Nephron (organoid): Measurements from ENCODE around the gene STPG2.

Source experiments
- H3K27ac Mint-ChIP-seq, 3 experiments: 2 replicates each; pipeline ENCODE4 v1.8.0; 2020; ENCODE audit warnings: mixed read lengths in 3 of 3, mild to moderate bottlenecking in 2 of 3, moderate library complexity in 1 of 3
- H3K27me3 Mint-ChIP-seq: 2 replicates; pipeline ENCODE4 v1.8.0; 2021; ENCODE audit warnings: low read depth, mild to moderate bottlenecking, moderate library complexity, mixed read lengths
- H3K36me3 Mint-ChIP-seq: 2 replicates; pipeline ENCODE4 v1.8.0; 2020; ENCODE audit warnings: low read depth, mixed read lengths
- H3K4me1 Mint-ChIP-seq: 2 replicates; pipeline ENCODE4 v1.8.0; 2020; ENCODE audit warnings: mixed read lengths
- H3K4me3 Mint-ChIP-seq, 3 experiments: 2 replicates each; pipeline ENCODE4 v1.8.0; 2020; ENCODE audit warnings: mild to moderate bottlenecking in 3 of 3, mixed read lengths in 3 of 3, moderate library complexity in 2 of 3
- H3K9me3 Mint-ChIP-seq: 2 replicates; pipeline ENCODE4 v1.8.0; 2020; ENCODE audit warnings: mixed read lengths
- TF ChIP-seq, protein P1 (sequence below), 3 experiments: fragments of 200-600 bp; sonication (generic); IDR thresholded peaks; one replicate each; pipeline ENCODE4 v1.5.0; 2021; ENCODE audit warnings: antibody characterized with exemption in 3 of 3; ENCODE audit not compliant: unreplicated experiment in 3 of 3

STPG2 gene

DNA sequence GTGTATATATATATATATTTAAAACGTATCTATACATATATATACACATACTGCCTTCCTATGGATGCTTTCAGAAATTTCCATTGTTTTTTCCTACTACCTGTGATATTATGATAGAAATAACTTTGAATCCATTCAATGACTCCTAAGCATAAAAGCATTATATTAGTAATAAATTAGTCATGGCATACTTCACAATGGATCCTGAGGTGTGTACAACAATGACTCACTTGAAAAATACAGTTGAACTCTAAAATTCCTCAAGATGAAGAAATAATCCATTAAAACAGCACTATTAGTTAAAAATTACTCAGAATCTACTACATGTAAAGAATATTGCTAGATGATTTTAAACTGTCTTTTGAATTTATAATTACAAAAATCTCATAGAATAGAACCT, 201.1 kb downstream of the STPG2 start:
- H3K27ac Mint-ChIP-seq: no peak overlapping the region
- TF ChIP-seq, protein P1, sequence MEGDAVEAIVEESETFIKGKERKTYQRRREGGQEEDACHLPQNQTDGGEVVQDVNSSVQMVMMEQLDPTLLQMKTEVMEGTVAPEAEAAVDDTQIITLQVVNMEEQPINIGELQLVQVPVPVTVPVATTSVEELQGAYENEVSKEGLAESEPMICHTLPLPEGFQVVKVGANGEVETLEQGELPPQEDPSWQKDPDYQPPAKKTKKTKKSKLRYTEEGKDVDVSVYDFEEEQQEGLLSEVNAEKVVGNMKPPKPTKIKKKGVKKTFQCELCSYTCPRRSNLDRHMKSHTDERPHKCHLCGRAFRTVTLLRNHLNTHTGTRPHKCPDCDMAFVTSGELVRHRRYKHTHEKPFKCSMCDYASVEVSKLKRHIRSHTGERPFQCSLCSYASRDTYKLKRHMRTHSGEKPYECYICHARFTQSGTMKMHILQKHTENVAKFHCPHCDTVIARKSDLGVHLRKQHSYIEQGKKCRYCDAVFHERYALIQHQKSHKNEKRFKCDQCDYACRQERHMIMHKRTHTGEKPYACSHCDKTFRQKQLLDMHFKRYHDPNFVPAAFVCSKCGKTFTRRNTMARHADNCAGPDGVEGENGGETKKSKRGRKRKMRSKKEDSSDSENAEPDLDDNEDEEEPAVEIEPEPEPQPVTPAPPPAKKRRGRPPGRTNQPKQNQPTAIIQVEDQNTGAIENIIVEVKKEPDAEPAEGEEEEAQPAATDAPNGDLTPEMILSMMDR (IDR thresholded peaks at IDR 0.05; ENCODE audit: unreplicated experiment in 3 of 3): no peak
- H3K9me3 Mint-ChIP-seq: peaks cover 24% of the 10 kb centered on the region
- H3K4me1 Mint-ChIP-seq: no peaks in the 10 kb centered on the region
- H3K27me3 Mint-ChIP-seq: no peaks in the 10 kb centered on the region
- H3K36me3 Mint-ChIP-seq: no peaks in the 10 kb centered on the region
- no peak overlapping the region for H3K4me3 Mint-ChIP-seq

DNA sequence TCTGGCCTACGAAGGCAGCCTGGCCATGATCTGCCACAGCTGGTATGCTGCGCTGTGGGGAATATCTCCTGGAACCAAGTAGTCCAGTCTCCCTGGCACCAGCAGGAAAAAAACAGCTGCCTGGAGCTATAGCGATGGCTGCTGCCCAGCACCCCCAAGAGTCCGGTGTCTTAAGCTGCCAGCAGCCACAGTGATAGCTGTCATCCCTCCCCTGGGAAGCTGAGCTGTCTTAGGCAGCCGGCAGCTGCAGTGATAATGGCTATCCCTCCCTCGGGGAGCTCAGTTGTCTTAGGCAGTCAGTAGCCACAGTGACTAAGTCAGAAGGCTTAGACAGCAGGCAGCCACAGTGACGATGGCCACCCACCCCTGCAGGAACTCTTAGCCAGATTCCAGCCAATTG, 205.1 kb downstream of the STPG2 start:
- H3K27me3 Mint-ChIP-seq: no peaks in the 10 kb centered on the region
- no peak overlapping the region for H3K27ac Mint-ChIP-seq
- H3K36me3 Mint-ChIP-seq: no peaks in the 10 kb centered on the region
- TF ChIP-seq, protein P1 (IDR thresholded peaks at IDR 0.05; ENCODE audit: unreplicated experiment in 3 of 3): no peak
- no peak overlapping the region for H3K4me3 Mint-ChIP-seq
- peaks cover 43% of the 10 kb centered on the region for H3K9me3 Mint-ChIP-seq
- H3K4me1 Mint-ChIP-seq: no peaks in the 10 kb centered on the region

DNA sequence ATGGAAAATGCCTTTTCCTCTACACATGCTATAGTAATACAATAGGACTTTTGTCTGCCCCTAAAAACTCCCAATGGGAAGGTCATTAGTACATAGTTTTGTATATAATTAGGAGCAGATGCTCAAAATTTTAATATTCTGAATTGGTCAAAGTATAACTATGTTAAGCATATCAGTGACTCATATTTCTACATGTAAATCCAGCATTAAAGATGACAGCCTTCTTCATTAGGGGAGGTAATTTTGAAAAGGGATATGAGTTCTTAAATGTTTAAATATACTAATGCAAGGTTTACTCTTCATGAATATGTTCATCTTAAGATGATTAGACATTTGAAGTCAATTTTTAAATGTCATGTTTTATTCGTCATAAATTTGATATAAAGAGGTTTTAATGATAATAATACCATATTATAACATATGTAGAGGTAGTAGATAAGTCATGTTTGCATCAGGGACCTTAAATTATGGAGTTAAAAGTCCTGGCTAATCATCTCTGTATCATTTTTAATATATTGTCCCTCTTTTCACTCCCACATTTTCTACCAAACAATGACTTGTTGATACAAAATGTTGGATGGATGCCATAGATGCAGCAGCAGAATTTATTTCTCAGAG, 218.8 kb downstream of the STPG2 start:
- Mint-ChIP-seq H3K27me3 (no peaks in the 10 kb centered on the region), H3K27ac (peak overlapping the region; percentile 44 to 79 (median 51)), H3K9me3 (peaks cover 3% of the 10 kb centered on the region), H3K4me3 (no peak overlapping the region), H3K36me3 (no peaks in the 10 kb centered on the region), H3K4me1 (no peaks in the 10 kb centered on the region)
- TF ChIP-seq, protein P1 (IDR thresholded peaks at IDR 0.05; ENCODE audit: unreplicated experiment in 3 of 3): no peak

DNA sequence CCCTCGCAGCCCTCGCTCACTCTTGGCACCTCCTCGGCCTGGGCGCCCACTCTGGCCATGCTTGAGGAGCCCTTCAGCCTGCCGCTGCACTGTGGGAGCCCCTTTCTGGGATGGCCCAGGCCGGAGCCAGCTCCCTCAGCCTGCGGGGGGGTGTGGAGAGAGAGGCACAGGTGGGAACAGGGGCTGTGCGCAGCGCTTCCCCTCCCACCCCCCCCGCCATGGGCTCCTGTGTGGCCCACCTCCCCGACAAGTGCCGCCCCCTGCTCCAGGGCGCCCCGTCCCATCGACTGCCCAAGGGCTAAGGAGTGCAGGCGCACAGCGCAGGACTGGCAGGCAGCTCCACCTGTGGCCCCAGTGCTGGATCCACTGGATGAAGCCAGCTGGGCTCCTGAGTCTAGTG, 220.2 kb downstream of the STPG2 start:
- Mint-ChIP-seq H3K9me3 (peaks cover 3% of the 10 kb centered on the region), H3K36me3 (no peaks in the 10 kb centered on the region), H3K4me3 (no peak overlapping the region), H3K27ac (no peak overlapping the region), H3K4me1 (no peaks in the 10 kb centered on the region), H3K27me3 (no peaks in the 10 kb centered on the region)
- TF ChIP-seq, protein P1 (IDR thresholded peaks at IDR 0.05; ENCODE audit: unreplicated experiment in 3 of 3): no peak

DNA sequence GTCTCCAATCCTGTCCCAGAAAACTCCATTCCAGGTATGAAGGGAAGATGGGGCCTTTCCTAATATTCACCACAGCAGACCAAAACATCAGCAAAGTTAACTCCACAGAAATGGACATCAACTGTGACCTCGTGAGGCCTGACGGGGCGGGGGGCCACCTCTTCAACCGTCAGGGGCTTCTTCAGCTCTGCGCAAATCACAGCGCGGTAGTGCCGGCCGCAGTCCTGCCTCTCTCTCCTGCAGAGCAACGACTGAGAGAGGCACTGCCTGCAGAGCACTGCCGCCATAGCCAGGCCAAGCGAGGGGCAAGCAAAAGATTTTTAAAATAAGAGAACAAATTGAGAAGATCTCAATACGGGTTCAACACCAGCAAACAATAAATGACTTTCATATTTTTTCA, 226.2 kb downstream of the STPG2 start:
- TF ChIP-seq, protein P1 (IDR thresholded peaks at IDR 0.05; ENCODE audit: unreplicated experiment in 3 of 3): no peak
- no peak overlapping the region for H3K4me3 Mint-ChIP-seq
- H3K9me3 Mint-ChIP-seq: no peaks in the 10 kb centered on the region
- no peaks in the 10 kb centered on the region for H3K4me1 Mint-ChIP-seq
- no peak overlapping the region for H3K27ac Mint-ChIP-seq
- no peaks in the 10 kb centered on the region for H3K36me3 Mint-ChIP-seq
- H3K27me3 Mint-ChIP-seq: no peaks in the 10 kb centered on the region

DNA sequence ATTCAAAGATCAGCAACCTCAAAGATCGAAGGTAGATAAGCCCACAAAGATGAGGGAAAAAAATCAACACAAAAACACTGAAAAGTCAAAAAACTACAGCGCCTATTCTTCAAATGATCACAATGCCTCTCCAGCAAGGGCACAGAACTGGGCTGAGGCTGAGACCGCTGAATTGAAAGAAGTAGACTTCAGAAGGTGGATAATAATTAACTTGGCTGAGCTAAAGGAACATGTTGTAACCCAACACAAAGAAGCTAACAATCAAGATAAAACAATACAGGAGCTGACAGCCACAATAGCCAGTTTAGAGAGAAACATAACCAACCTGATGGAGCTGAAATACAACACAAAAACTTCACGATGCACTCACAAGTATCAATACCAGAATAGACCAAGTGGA, 231.1 kb downstream of the STPG2 start:
- no peaks in the 10 kb centered on the region for H3K27me3 Mint-ChIP-seq
- H3K9me3 Mint-ChIP-seq: peaks cover 5% of the 10 kb centered on the region
- no peaks in the 10 kb centered on the region for H3K4me1 Mint-ChIP-seq
- TF ChIP-seq, protein P1 (IDR thresholded peaks at IDR 0.05; ENCODE audit: unreplicated experiment in 3 of 3): no peak
- H3K36me3 Mint-ChIP-seq: no peaks in the 10 kb centered on the region
- H3K27ac Mint-ChIP-seq: peak overlapping the region; percentile 34 to 78 (median 50)
- H3K4me3 Mint-ChIP-seq: peak overlapping the region in 1 of 3 experiments; percentile 4
